K562 treated with DMSO at 1 percent for 24 hours (cell line): ENCODE data around the gene GPR15LG. TPM values are rescaled to one million over a fixed set of nuclear protein-coding genes. Genes with fewer than 3 reads are reported as not detected.

Experiments used
- total RNA-seq: library from RNA; unstranded; fragments of 300-600 nt; gene quantifications from 2 replicates; pipeline ENCODE4 v1.2.3, GENCODE V29; 2022; ENCODE audit warnings: low read depth; ENCODE audit not compliant: insufficient read depth

The GPR15LG gene
- total RNA-seq = not detected in 2 replicates

DNA sequence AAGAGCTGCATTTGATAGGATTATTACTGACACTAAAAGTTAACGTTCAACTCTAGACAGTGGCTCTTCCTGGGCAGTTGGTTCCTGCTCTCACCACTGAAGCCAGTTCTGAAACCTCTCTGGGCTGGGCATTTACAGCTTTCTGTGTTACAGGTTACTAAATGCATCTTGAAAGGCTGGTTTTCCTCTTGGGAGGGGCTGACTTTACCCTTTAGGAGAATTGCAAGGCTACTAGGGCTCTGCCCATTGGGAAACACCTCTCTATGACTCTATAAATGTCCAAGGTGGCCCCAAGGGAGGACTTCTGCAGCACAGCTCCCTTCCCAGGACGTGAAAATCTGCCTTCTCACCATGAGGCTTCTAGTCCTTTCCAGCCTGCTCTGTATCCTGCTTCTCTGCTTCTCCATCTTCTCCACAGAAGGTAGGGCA lies at the start of gene GPR15LG:
GPR15LG (plus strand) TSS at position 301 of the 429 bp plus-strand sequence; CDS start at position 352, 51 bp downstream.

DNA sequence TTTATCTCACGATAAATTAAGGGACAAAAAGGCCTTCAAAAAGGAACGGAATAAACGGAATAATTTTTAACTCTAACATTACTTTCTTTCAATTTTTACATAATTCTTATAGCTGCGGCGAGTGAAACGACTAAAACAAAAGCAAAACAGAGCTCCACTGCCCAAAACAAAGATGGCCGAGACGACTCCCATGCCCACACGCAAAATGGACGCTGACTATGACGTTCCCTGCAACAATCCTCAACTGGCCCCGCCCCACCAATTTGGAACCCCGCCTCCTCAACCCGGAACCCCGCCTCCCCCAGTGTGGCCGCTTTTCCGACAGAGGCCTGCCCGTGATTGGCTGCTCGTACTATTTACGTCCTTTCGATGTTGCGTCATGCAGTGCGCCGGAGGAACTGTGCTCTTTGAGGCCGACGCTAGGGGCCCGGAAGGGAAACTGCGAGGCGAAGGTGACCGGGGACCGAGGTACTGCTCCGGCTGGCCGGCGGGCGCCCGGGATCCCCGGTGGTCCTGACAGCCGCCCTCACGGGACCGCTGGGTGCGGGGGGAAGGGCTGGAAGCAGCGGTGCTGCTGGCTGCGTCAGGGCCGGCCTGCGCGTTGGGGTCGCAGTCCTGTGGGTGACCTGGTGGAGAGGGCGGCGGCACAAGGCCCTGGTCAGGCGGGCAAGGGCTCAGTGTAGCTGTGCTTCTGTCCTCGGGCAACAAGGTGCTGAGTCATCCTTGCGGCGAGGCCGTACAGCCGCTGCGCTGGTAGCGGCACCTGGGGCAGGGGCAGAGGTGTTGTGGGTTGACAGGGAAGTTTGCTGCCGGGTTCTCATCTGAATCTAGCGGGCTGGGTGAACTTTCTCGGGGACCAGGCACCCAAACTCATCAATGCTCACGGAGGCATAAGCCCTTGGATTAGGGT lies 34.2 kb upstream of the GPR15LG start, which contains the start of gene GHITM:
GHITM (plus strand) TSS at position 384 of the 910 bp plus-strand sequence. CDS start 1,992 bp downstream, outside the sequence.

DNA sequence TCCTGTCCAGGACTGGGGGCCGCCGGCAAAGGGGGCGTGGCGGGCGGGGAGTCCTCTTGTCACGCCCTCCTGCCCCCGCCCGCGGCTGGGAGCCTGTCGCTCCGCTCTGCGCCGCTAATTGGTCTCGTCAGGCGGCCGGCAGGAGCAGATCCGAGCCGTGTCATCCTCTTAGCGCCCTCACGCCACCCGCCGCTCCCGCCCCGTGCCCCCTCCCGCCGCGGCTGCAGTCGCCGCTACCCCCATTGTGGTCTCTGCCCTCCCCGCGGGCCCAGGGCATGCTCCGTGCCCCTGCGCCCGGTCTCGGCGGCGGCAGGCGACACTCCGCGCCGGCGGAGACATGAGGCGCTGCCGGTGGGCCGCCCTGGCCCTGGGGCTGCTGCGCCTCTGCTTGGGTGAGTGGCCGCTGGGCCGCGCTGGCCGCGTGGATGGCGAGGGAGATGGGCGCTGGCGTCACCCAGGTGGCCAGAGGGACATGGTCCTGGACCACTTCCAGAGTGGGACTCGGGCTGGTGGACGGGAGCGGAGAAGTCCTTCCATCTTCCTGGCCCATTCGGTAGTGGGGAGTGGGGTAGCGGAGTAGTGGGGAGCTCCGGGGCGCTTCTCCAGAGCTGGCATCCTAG lies 20.9 kb downstream of the GPR15LG start, which contains the start of gene CDHR1:
CDHR1 (plus strand) TSS at position 114 of the 620 bp plus-strand sequence; CDS start at position 338, 224 bp downstream.

GRCh38 chr10:84225427-84226173 lies 52.0 kb downstream of the GPR15LG start, which contains the start of gene LRIT2:
LRIT2 (minus strand) TSS chr10:84225544; CDS start chr10:84225520, 24 bp downstream.

Other genes with a start within 250 kb of the GPR15LG start
- 281 and 299 TPM in 2 replicates for gene GHITM, start 34.3 kb upstream of the GPR15LG start, total RNA-seq
- 0.23 and 0.29 TPM in 2 replicates for gene CDHR1, start 20.7 kb downstream of the GPR15LG start, total RNA-seq
- not detected in 2 replicates for gene LRIT2, start 51.7 kb downstream of the GPR15LG start, total RNA-seq
- not detected in 2 replicates for gene LRIT1, start 67.7 kb downstream of the GPR15LG start, total RNA-seq
- gene RGR, start 71.3 kb downstream of the GPR15LG start, total RNA-seq = not detected in 2 replicates
- gene CCSER2, start 154.8 kb downstream of the GPR15LG start, total RNA-seq = 5.2 and 6.9 TPM in 2 replicates